ENCODE measurements around the gene SPATA32. TPM values are rescaled to one million over a fixed set of nuclear protein-coding genes. Genes with fewer than 3 reads are reported as not detected.

The SPATA32 gene
- total RNA-seq, 1 experiment from 2014 or later = 0.81 TPM

DNA sequence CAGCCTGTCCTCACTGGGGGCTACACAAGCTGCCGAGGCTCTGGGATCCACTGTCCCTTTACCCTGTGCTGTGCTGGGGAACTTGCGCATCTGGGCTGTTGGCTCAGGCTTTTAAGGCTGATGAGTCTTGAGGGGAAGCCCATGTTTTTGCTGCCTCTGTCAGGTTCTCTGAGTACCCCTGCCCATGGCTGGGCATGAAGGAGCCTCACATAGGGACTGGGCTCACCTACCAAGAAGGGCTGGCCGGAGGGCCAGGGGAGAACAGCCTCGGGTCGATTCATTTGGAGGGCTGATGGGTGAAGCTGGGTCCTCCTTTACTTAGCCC is 25.6 kb downstream of the SPATA32 start:
- no peak overlapping the region for H3K18ac ChIP-seq (ENCODE audit: insufficient read length, low read depth, low read length)
- H3K23me2 ChIP-seq (ENCODE audit: insufficient read length, low read depth, low read length, poor library complexity, severe bottlenecking) = peaks cover 5% of the 10 kb centered on the region
- no peak overlapping the region; the same call in 1 of the 2 replicates for H3K14ac ChIP-seq (ENCODE audit: insufficient read depth, low read length)
- H4K91ac ChIP-seq (ENCODE audit: insufficient read length, low read depth, low read length) = no peak overlapping the region
- no peak overlapping the region for H3K23ac ChIP-seq (ENCODE audit: insufficient read length, low read depth, low read length)
- H4K5ac ChIP-seq (ENCODE audit: insufficient read length, low read depth, low read length) = no peak overlapping the region
- H3K4me2 ChIP-seq (ENCODE audit: insufficient read depth, insufficient read length, low read length) = no peak overlapping the region
- H4K20me1 ChIP-seq (ENCODE audit: control insufficient read depth, insufficient read depth, insufficient read length) = no peaks in the 10 kb centered on the region
- no peaks in the 10 kb centered on the region for H3K9me3 ChIP-seq (ENCODE audit: control insufficient read depth, low read depth, low read length)
- no peak overlapping the region for H3K27ac ChIP-seq (ENCODE audit: insufficient read length, low read depth, low read length)
- Mint-ChIP-seq H3K4me1 (peaks cover 14 to 30% of the 10 kb centered on the region in 2 experiments), H3K4me3 (0 out of 5 replicates have a peak overlapping the region, but pooled peaks of 1 of the 2 experiments have one; percentile 9), H3K9me3 (no peaks in the 10 kb centered on the region; a peak in 2 of 5 replicates), H3K36me3 (ENCODE audit: insufficient read depth in 1 of 3, low read depth in 3 of 3) (peaks cover 0 to 4% (median 0%) of the 10 kb centered on the region in 3 experiments; a peak in 2 of 7 replicates), H3K27me3 (ENCODE audit: low read depth) (peaks cover 50% of the 10 kb centered on the region), H3K27ac (peak overlapping the region in 1 of 3 experiments; percentile 70; a peak in 1 of 7 replicates)
- no peak overlapping the region for H3K9ac ChIP-seq (ENCODE audit: extremely low read depth, insufficient read length, low read length)
- H3K79me2 ChIP-seq (ENCODE audit: insufficient read depth, low read length) = no peaks in the 10 kb centered on the region
- H2BK15ac ChIP-seq (ENCODE audit: low read depth, low read length) = no peak overlapping the region
- H2BK20ac ChIP-seq (ENCODE audit: low read depth, low read length, poor library complexity, severe bottlenecking) = no peak overlapping the region
- H2BK12ac ChIP-seq (ENCODE audit: insufficient read length, low read depth, low read length) = no peak overlapping the region
- H3K4ac ChIP-seq (ENCODE audit: low read depth, low read length) = no peak overlapping the region
- H3K27me3 ChIP-seq (ENCODE audit: insufficient read depth, low read length) = peaks cover 4% of the 10 kb centered on the region; the same call in 1 of the 2 replicates
- no peak for TF ChIP-seq CTCF (conservative IDR thresholded peaks at IDR 0.05)
- no peak overlapping the region for H2AFZ ChIP-seq (ENCODE audit: low read length)
- no peak overlapping the region for H4K8ac ChIP-seq (replicated peaks; ENCODE audit: insufficient read length, low read depth, low read length)
- no CpG with 5 or more reads among the region's 5 CpGs for WGBS (ENCODE audit: extremely low coverage, insufficient read length, low lambda C conversion rate)
- H3K79me1 ChIP-seq (ENCODE audit: insufficient read depth, low read depth, low read length, poor library complexity, severe bottlenecking) = no peaks in the 10 kb centered on the region
- H2BK120ac ChIP-seq (ENCODE audit: low read depth, low read length, poor library complexity, severe bottlenecking) = no peak overlapping the region
- no peak overlapping the region for H3T11ph ChIP-seq (ENCODE audit: low read length)
- H2BK5ac ChIP-seq (ENCODE audit: insufficient read length, low read length) = no peak overlapping the region
- H2AK5ac ChIP-seq (ENCODE audit: insufficient read length, low read length) = no peak overlapping the region
- no peak overlapping the region for H3K56ac ChIP-seq (ENCODE audit: insufficient read length, low read depth, low read length)
- peak; percentile 52 for DNase-seq
- peaks cover 7% of the 10 kb centered on the region; the same call in 1 of the 2 replicates for H3K4me1 ChIP-seq (ENCODE audit: insufficient read depth, low read length)
